Epithelial cell of proximal tubule (primary cell): ENCODE data around the gene RPS6KL1. TPM values are rescaled to one million over a fixed set of nuclear protein-coding genes. Genes with fewer than 3 reads are reported as not detected.

ENCODE experiments used
- DNase-seq: peaks from one replicate; pipeline ENCODE4 v3.0.0-alpha.2; 2011; ENCODE audit warnings: low read depth
- H3K4me3 ChIP-seq: 2 replicates; pipeline ENCODE4 v1.5.1; 2011; ENCODE audit warnings: low read depth, mild to moderate bottlenecking, low read length
- total RNA-seq: library from RNA; depleted of rRNA; stranded (reverse); fragments of >200 nt; gene quantifications from 2 replicates; pipeline ENCODE4 v1.2.3, GENCODE V29; 2015
- TF ChIP-seq, protein P1 (sequence below): conservative IDR thresholded peaks from 2 replicates; pipeline ENCODE4 v1.5.1; 2012; ENCODE audit warnings: low read depth, mild to moderate bottlenecking, low read length

The RPS6KL1 gene
- total RNA-seq, 1 donor from 2014 or later, result 18.7 TPM

DNA sequence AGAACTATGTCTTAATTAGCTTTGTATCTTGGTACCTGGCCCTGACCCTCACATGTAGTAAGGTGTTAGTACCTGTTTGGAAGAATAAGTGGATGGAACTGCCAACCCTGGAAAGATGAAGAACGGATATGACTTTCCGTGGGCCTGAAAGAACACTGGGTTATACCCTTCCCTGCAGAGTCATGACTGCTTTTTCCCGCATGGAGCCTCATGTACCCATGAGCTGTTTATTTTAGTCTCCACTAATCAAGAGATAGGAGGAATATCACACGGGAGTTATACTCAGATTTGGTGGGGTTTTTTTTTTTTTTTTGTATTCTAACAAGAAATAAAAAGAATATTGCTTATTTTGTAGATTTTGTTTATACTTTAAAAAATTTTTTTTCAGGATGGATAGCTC is 25.4 kb downstream of the RPS6KL1 start:
- no peak for DNase-seq
- no peak overlapping the region for H3K4me3 ChIP-seq
- TF ChIP-seq, protein P1, sequence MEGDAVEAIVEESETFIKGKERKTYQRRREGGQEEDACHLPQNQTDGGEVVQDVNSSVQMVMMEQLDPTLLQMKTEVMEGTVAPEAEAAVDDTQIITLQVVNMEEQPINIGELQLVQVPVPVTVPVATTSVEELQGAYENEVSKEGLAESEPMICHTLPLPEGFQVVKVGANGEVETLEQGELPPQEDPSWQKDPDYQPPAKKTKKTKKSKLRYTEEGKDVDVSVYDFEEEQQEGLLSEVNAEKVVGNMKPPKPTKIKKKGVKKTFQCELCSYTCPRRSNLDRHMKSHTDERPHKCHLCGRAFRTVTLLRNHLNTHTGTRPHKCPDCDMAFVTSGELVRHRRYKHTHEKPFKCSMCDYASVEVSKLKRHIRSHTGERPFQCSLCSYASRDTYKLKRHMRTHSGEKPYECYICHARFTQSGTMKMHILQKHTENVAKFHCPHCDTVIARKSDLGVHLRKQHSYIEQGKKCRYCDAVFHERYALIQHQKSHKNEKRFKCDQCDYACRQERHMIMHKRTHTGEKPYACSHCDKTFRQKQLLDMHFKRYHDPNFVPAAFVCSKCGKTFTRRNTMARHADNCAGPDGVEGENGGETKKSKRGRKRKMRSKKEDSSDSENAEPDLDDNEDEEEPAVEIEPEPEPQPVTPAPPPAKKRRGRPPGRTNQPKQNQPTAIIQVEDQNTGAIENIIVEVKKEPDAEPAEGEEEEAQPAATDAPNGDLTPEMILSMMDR, result no peak

DNA sequence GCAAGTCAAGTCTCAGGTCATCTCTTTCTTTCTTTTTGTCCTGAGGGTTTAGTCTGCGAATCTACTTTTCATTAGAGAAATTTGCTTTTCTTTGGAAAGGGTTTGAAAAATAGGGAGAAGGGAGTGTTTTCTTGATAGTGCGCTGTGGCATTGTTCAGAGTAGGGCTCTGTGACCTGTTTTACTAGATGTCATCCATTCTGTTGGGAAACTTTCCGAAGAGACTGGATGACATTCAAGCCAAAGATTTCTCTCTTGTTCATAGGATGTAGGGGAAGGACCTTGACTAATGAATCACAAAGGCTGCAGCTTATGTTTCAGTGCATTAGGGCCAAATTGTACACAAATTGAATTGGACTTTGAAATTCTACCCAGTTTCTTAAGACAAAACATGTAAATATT is 26.7 kb downstream of the RPS6KL1 start:
- no peak overlapping the region for H3K4me3 ChIP-seq
- TF ChIP-seq, protein P1, result no peak
- no peak for DNase-seq

DNA sequence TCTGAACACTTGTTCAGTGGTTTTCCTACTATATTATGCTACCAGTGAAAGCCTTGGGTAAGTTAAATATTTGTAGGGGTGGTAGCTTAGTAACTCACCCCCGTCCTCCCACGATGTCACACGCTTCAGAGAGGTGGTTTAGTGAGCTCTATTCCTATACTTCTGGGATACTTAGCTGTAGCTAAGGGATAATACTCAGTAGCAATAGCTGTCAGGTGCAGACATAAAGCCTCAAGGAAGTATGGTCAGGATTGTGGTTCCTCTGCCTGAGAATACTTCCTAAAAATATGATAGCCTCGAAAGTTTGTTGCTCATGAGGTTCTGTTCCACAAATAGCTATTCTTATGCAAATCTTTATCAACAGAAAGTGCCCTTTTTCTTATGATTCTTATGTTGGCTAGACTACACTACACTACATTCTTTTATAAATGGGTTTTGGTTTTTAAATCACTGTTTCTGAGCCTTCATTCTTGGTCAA is 29.4 kb downstream of the RPS6KL1 start:
- TF ChIP-seq, protein P1, result no peak
- DNase-seq, result no peak
- H3K4me3 ChIP-seq, result no peak overlapping the region

DNA sequence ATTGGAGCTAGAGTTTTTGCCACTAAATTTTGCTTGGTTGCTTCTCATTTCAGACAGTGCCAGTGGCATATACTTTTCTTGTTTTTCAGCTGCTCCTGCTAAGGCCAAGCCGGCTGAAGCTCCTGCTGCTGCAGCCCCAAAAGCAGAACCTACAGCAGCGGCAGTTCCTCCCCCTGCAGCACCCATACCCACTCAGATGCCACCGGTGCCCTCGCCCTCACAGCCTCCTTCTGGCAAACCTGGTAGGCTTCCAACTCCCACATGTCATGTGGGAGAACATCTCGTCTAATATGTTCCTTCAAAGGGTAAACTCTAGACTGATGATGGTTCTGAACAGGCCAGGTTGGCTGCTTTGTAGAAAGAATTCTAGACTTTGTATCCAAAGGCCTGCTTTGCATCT is 30.3 kb downstream of the RPS6KL1 start:
- no peak for DNase-seq
- TF ChIP-seq, protein P1, result no peak
- no peak overlapping the region for H3K4me3 ChIP-seq

DNA sequence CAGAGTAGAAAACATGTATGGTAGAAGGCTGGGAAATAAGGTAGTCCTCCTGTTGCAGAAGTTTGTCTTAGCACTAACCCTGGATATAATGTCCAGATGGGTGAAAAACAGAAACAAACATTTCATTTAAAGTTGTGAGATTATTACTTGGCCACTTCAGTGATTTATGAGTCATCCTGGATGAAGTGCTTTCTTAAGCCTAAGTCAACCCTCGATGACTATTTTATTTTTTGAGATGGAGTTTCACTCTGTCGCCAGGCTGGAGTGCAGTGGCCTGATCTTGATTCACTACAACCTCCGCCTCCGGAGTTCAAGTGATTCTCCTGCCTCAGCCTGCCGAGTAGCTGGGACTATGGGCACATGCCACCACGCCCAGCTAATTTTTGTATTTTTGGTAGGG is 31.2 kb downstream of the RPS6KL1 start:
- TF ChIP-seq, protein P1, result no peak
- no peak for DNase-seq
- H3K4me3 ChIP-seq, result no peak overlapping the region

DNA sequence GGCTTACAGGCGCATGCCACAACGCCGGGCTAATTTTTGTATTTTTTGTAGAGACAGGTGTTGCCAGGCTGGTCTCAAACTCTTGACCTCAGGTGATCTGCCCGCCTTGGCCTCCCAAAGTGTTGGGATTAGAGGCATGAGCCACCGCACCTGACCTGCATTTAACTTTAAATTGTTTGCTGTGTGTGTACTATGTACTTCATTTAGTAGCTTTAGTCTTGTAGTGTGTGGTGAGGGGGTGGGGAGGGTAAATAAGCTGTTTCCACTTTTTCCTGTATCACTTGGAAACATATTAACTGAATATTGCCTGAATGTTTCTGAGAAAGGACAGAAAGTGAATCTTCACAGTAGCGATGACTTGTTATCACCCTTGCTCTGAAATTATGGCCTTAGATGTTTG is 32.8 kb downstream of the RPS6KL1 start:
- TF ChIP-seq, protein P1, result no peak
- no peak overlapping the region for H3K4me3 ChIP-seq
- DNase-seq, result no peak
